ENCODE data around the gene CD8B.

CD8B gene

GRCh38 chr2:86793752-86794151, 67.9 kb downstream of the CD8B start:
- Histone ChIP-seq H3K27me3 (ENCODE audit: insufficient read depth, low read length) (no peaks in the 10 kb centered on the region; the same call in 1 of the 2 replicates), H3K9me2 (ENCODE audit: low read depth, low read length) (no peaks in the 10 kb centered on the region), H3K4me3 (ENCODE audit: low read depth, low read length, poor library complexity, severe bottlenecking) (no peak overlapping the region), H3K4me2 (ENCODE audit: low read length) (no peak overlapping the region), H3K79me2 (ENCODE audit: insufficient read depth, low read length) (no peaks in the 10 kb centered on the region), H3F3A (ENCODE audit: insufficient read depth, low read length) (no peaks in the 10 kb centered on the region), H3K27ac (ENCODE audit: low read depth, low read length, poor library complexity, severe bottlenecking) (no peak overlapping the region), H3K9ac (ENCODE audit: low read length) (no peak overlapping the region), H3K9me3 (ENCODE audit: low read length) (peaks cover 10% of the 10 kb centered on the region), H3K36me3 (ENCODE audit: insufficient read depth, low read length) (no peaks in the 10 kb centered on the region; the same call in 1 of the 2 replicates), H2AFZ (ENCODE audit: low read length) (no peak overlapping the region), H4K20me1 (ENCODE audit: insufficient read depth, low read length) (no peaks in the 10 kb centered on the region), H3K4me1 (ENCODE audit: insufficient read depth, low read length, severe bottlenecking) (no peaks in the 10 kb centered on the region)
- TF ChIP-seq, protein P1, sequence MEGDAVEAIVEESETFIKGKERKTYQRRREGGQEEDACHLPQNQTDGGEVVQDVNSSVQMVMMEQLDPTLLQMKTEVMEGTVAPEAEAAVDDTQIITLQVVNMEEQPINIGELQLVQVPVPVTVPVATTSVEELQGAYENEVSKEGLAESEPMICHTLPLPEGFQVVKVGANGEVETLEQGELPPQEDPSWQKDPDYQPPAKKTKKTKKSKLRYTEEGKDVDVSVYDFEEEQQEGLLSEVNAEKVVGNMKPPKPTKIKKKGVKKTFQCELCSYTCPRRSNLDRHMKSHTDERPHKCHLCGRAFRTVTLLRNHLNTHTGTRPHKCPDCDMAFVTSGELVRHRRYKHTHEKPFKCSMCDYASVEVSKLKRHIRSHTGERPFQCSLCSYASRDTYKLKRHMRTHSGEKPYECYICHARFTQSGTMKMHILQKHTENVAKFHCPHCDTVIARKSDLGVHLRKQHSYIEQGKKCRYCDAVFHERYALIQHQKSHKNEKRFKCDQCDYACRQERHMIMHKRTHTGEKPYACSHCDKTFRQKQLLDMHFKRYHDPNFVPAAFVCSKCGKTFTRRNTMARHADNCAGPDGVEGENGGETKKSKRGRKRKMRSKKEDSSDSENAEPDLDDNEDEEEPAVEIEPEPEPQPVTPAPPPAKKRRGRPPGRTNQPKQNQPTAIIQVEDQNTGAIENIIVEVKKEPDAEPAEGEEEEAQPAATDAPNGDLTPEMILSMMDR (IDR thresholded peaks at IDR 0.05; ENCODE audit: low read length) = no peak
- no peak for TF ChIP-seq EZH2 (IDR thresholded peaks at IDR 0.05; ENCODE audit: borderline replicate concordance, low read length)

GRCh38 chr2:86791573-86791972, 70.1 kb downstream of the CD8B start:
- no peaks in the 10 kb centered on the region for H3K9me2 ChIP-seq (ENCODE audit: low read depth, low read length)
- H4K20me1 ChIP-seq (ENCODE audit: insufficient read depth, low read length) = no peaks in the 10 kb centered on the region
- H3K9me3 ChIP-seq (ENCODE audit: low read length) = peaks cover 2% of the 10 kb centered on the region
- H3K27me3 ChIP-seq (ENCODE audit: insufficient read depth, low read length) = no peaks in the 10 kb centered on the region
- no peak for TF ChIP-seq EZH2 (IDR thresholded peaks at IDR 0.05; ENCODE audit: borderline replicate concordance, low read length)
- TF ChIP-seq, protein P1 (IDR thresholded peaks at IDR 0.05; ENCODE audit: low read length) = no peak
- H3K4me1 ChIP-seq (ENCODE audit: insufficient read depth, low read length, severe bottlenecking) = no peaks in the 10 kb centered on the region
- H3K27ac ChIP-seq (ENCODE audit: low read depth, low read length, poor library complexity, severe bottlenecking) = no peak overlapping the region
- no peaks in the 10 kb centered on the region for H3K79me2 ChIP-seq (ENCODE audit: insufficient read depth, low read length)
- no peaks in the 10 kb centered on the region for H3K36me3 ChIP-seq (ENCODE audit: insufficient read depth, low read length)
- no peak overlapping the region for H2AFZ ChIP-seq (ENCODE audit: low read length)
- H3F3A ChIP-seq (ENCODE audit: insufficient read depth, low read length) = no peaks in the 10 kb centered on the region
- H3K9ac ChIP-seq (ENCODE audit: low read length) = no peak overlapping the region
- no peak overlapping the region for H3K4me2 ChIP-seq (ENCODE audit: low read length)
- H3K4me3 ChIP-seq (ENCODE audit: low read depth, low read length, poor library complexity, severe bottlenecking) = no peak overlapping the region

GRCh38 chr2:86790676-86791572, 70.8 kb downstream of the CD8B start, which contains the start of gene CD8A:
CD8A (minus strand) TSS chr2:86790913; CDS start chr2:86790825, 88 bp downstream.
- no peak within 1 kb of the TSS for H3K4me2 ChIP-seq (ENCODE audit: low read length)

More at GRCh38 chr2:86790676-86791572, 70.8 kb downstream of the CD8B start, which contains the start of gene CD8A:
- H3K27ac ChIP-seq (ENCODE audit: low read depth, low read length, poor library complexity, severe bottlenecking) = no peak within 1 kb of the TSS
- no peak within 1 kb of the TSS for H3K4me3 ChIP-seq (ENCODE audit: low read depth, low read length, poor library complexity, severe bottlenecking)
- H3F3A ChIP-seq (ENCODE audit: insufficient read depth, low read length) = no peaks in the 10 kb centered on the region
- no peak within 1 kb of the TSS for H3K9ac ChIP-seq (ENCODE audit: low read length)
- H2AFZ ChIP-seq (ENCODE audit: low read length) = no peak within 1 kb of the TSS
- H3K9me2 ChIP-seq (ENCODE audit: low read depth, low read length) = no peaks in the 10 kb centered on the region
- no peaks in the 10 kb centered on the region for H3K9me3 ChIP-seq (ENCODE audit: low read length)
- H3K4me1 ChIP-seq (ENCODE audit: insufficient read depth, low read length, severe bottlenecking) = no peaks in the 10 kb centered on the region
- no peaks in the 10 kb centered on the region for H4K20me1 ChIP-seq (ENCODE audit: insufficient read depth, low read length)
- no peaks in the 10 kb centered on the region for H3K27me3 ChIP-seq (ENCODE audit: insufficient read depth, low read length)
- H3K36me3 ChIP-seq (ENCODE audit: insufficient read depth, low read length) = no peaks in the 10 kb centered on the region
- H3K79me2 ChIP-seq (ENCODE audit: insufficient read depth, low read length) = no peaks in the 10 kb centered on the region
- TF ChIP-seq, protein P1 (IDR thresholded peaks at IDR 0.05; ENCODE audit: low read length) = no peak
- no peak for TF ChIP-seq EZH2 (IDR thresholded peaks at IDR 0.05; ENCODE audit: borderline replicate concordance, low read length)
